IMR-90 (cell line): ENCODE measurements around the gene MAK.

Source experiments
- CEBPB ChIP-seq: IDR thresholded peaks from 2 replicates; pipeline ENCODE4 v1.6.1; 2012; ENCODE audit warnings: low read depth, low read length, improper control_type of control experiment
- MXI1 ChIP-seq: IDR thresholded peaks from 2 replicates; pipeline ENCODE4 v1.6.1; 2012; ENCODE audit warnings: low read depth, mild to moderate bottlenecking, low read length, moderate library complexity, borderline replicate concordance
- RFX5 ChIP-seq: IDR thresholded peaks from 2 replicates; pipeline ENCODE4 v1.8.0; 2012; ENCODE audit warnings: low read depth, mild to moderate bottlenecking, low read length, moderate library complexity
- TF ChIP-seq, protein P1 (sequence below): conservative IDR thresholded peaks from 2 replicates; pipeline ENCODE4 v1.5.1; 2012; ENCODE audit warnings: mild to moderate bottlenecking, low read depth, low read length, improper control_type of control experiment

DNA sequence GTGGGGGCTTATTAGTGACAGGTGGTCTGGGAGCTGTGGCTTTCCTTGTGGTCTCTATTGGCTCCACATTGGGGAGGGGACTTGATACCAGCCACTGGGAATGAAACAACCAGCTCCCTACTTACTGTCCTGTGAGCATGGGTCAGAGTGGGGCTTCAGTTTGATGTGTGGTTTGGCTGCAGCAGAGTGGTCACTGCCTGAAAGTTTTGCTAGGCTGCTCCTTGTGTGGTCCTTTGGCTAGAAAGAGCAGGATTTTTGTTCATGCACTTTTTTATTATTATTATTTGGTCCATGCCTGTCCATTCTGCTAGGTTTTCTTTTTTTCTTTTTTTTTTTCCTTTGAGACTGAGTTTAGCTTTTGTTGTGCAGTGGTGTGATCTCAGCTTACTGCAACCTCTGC, 98.3 kb downstream of the MAK start:
- TF ChIP-seq, protein P1, sequence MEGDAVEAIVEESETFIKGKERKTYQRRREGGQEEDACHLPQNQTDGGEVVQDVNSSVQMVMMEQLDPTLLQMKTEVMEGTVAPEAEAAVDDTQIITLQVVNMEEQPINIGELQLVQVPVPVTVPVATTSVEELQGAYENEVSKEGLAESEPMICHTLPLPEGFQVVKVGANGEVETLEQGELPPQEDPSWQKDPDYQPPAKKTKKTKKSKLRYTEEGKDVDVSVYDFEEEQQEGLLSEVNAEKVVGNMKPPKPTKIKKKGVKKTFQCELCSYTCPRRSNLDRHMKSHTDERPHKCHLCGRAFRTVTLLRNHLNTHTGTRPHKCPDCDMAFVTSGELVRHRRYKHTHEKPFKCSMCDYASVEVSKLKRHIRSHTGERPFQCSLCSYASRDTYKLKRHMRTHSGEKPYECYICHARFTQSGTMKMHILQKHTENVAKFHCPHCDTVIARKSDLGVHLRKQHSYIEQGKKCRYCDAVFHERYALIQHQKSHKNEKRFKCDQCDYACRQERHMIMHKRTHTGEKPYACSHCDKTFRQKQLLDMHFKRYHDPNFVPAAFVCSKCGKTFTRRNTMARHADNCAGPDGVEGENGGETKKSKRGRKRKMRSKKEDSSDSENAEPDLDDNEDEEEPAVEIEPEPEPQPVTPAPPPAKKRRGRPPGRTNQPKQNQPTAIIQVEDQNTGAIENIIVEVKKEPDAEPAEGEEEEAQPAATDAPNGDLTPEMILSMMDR, result no peak
- TF ChIP-seq RFX5 (no peak), CEBPB (no peak), MXI1 (no peak)
